A549 (cell line): Measurements from ENCODE around the gene ITPKB. TPM values are rescaled to one million over a fixed set of nuclear protein-coding genes. Genes with fewer than 3 reads are reported as not detected.

Experiments used
- ATAC-seq, 2 experiments: fragments of 200-7000 bp in 1 of 2; fragments of >200 bp in 1 of 2; cut with Nextera tagmentation in 1 of 2; cut with Tn5 transposase in 1 of 2; 3 replicates each; pipeline versions ENCODE4 v1.8.0 to v1.9.1; 2018 to 2020; ENCODE audit warnings: mild to moderate bottlenecking in 1 of 2, moderate library complexity in 1 of 2
- CTCF ChIA-PET: fragments of 300-600 bp; sonication (Branson Sonifier 250); formaldehyde crosslinking; extraction: SDS; loops from one replicate; lab custom pipeline; 2021; ENCODE audit warnings: antibody characterized with exemption, inconsistent platforms; lab: Yijun Ruan, JAX
- POLR2A ChIA-PET: fragments of 350-600 bp; formaldehyde crosslinking; extraction: SDS; loops from one replicate; lab custom pipeline; 2021; ENCODE audit warnings: antibody characterized with exemption, inconsistent platforms; lab: Yijun Ruan, JAX
- DNase-seq, 2 experiments: peaks; one replicate each; pipeline versions ENCODE4 v3.0.0 to v3.0.0-alpha.2; 2011 to 2016; ENCODE audit warnings: low read depth in 1 of 2, low spot score in 1 of 2
- FAIRE-seq: peaks from 2 replicates; lab custom pipeline; 2011; peaks lifted over from hg19 to GRCh38; lab: Jason Lieb, UNC
- H3K27ac ChIP-seq, 2 experiments: fragments of >200 bp; sonication (Bioruptor Twin); formaldehyde crosslinking; 3 replicates each; pipeline ENCODE4 v1.5.1; 2016 to 2017
- H3K4me1 ChIP-seq: fragments of >200 bp; sonication (Bioruptor Twin); formaldehyde crosslinking; 3 replicates; pipeline ENCODE4 v1.6.1; 2016
- H3K4me2 ChIP-seq: fragments of >200 bp; sonication (Bioruptor Twin); formaldehyde crosslinking; 3 replicates; pipeline ENCODE4 v1.6.1; 2016
- H3K4me3 ChIP-seq: fragments of >200 bp; sonication (Bioruptor Twin); formaldehyde crosslinking; 3 replicates; pipeline ENCODE4 v1.5.1; 2016
- H3K9me3 ChIP-seq: fragments of >200 bp; sonication (Bioruptor Twin); formaldehyde crosslinking; 3 replicates; pipeline ENCODE4 v1.6.1; 2016
- ATOH8 ChIP-seq: fragments of 250-450 bp; sonication (Bioruptor Pico); IDR thresholded peaks from 2 replicates; pipeline ENCODE4 v1.5.0; 2020; ENCODE audit warnings: low read depth, mild to moderate bottlenecking, moderate library complexity
- CEBPB ChIP-seq, 2 experiments: fragments of >200 bp in 1 of 2; sonication (Bioruptor Twin) in 1 of 2; formaldehyde crosslinking in 1 of 2; IDR thresholded peaks; 2 replicates each; pipeline ENCODE4 v1.6.1; 2012 to 2016
- E2F6 ChIP-seq: IDR thresholded peaks from 2 replicates; pipeline ENCODE4 v1.6.1; 2012; ENCODE audit warnings: low read depth, borderline replicate concordance
- EHMT2 ChIP-seq: fragments of 200-600 bp; sonication (generic); IDR thresholded peaks from 2 replicates; pipeline ENCODE4 v1.6.1; 2016; ENCODE audit warnings: antibody characterized with exemption, low read depth, mild to moderate bottlenecking, moderate library complexity
- ESRRA ChIP-seq: fragments of 150-350 bp; IDR thresholded peaks from 2 replicates; pipeline ENCODE4 v1.6.1; 2014; ENCODE audit warnings: mild to moderate bottlenecking, low read length, borderline replicate concordance
- FOSL2 ChIP-seq, 2 experiments: fragments of 450-650 bp in 1 of 2; fragments of >200 bp in 1 of 2; sonication (Bioruptor Twin) in 1 of 2; formaldehyde crosslinking; IDR thresholded peaks; 2 replicates each; pipeline versions ENCODE4 v1.5.0 to v1.6.1; 2016 to 2020; ENCODE audit warnings: mild to moderate bottlenecking in 1 of 2, moderate library complexity in 1 of 2
- FOXS1 ChIP-seq: fragments of 250-450 bp; sonication (Bioruptor Pico); IDR thresholded peaks from 2 replicates; pipeline ENCODE4 v1.5.0; 2020; ENCODE audit warnings: mild to moderate bottlenecking, moderate library complexity
- GATA3 ChIP-seq: IDR thresholded peaks from 2 replicates; pipeline ENCODE4 v1.6.1; 2012; ENCODE audit warnings: borderline replicate concordance
- HOXB5 ChIP-seq: fragments of 250-450 bp; sonication (Bioruptor Pico); IDR thresholded peaks from 2 replicates; pipeline ENCODE4 v1.5.0; 2020; ENCODE audit warnings: mild to moderate bottlenecking, moderate library complexity
- KDM1A ChIP-seq: fragments of 200-600 bp; sonication (generic); IDR thresholded peaks from 2 replicates; pipeline ENCODE4 v1.6.1; 2016; ENCODE audit warnings: low read depth, mild to moderate bottlenecking
- KDM5A ChIP-seq: fragments of 200-600 bp; sonication (generic); IDR thresholded peaks from 2 replicates; pipeline ENCODE4 v1.6.1; 2016; ENCODE audit warnings: antibody characterized with exemption, mild to moderate bottlenecking
- MAFK ChIP-seq: fragments of 450-650 bp; IDR thresholded peaks from 2 replicates; pipeline ENCODE4 v1.6.1; 2014; ENCODE audit not compliant: partially characterized antibody
- MYC ChIP-seq: IDR thresholded peaks from 2 replicates; pipeline ENCODE4 v1.6.1; 2012; ENCODE audit warnings: mild to moderate bottlenecking, inconsistent platforms, low read length, improper control_type of control experiment, borderline replicate concordance
- NFE2L2 ChIP-seq: fragments of 150-350 bp; conservative IDR thresholded peaks from 2 replicates; pipeline ENCODE4 v1.6.1; 2014; ENCODE audit warnings: low read length
- RAD21 ChIP-seq, 2 experiments: fragments of >200 bp in 1 of 2; sonication (Bioruptor Twin) in 1 of 2; formaldehyde crosslinking in 1 of 2; IDR thresholded peaks in 1 of 2; conservative IDR thresholded peaks in 1 of 2; 2 replicates in 1 of 2; 3 replicates in 1 of 2; pipeline ENCODE4 v1.6.1; 2012 to 2018; ENCODE audit warnings: inconsistent platforms in 1 of 2
- RFX5 ChIP-seq: fragments of 450-650 bp; IDR thresholded peaks from 2 replicates; pipeline ENCODE4 v1.7.1; 2014; ENCODE audit warnings: antibody characterized with exemption, mild to moderate bottlenecking, moderate library complexity
- RNF2 ChIP-seq: fragments of 200-600 bp; sonication (generic); IDR thresholded peaks from 2 replicates; pipeline ENCODE4 v1.6.1; 2016; ENCODE audit warnings: low read depth, mild to moderate bottlenecking, antibody characterized with exemption, moderate library complexity, borderline replicate concordance
- SREBF2 ChIP-seq: fragments of 450-650 bp; IDR thresholded peaks from 2 replicates; pipeline ENCODE4 v1.6.1; 2014; ENCODE audit warnings: mild to moderate bottlenecking, moderate library complexity
- TP53 ChIP-seq: fragments of 250-450 bp; sonication (Bioruptor Pico); IDR thresholded peaks from 2 replicates; pipeline ENCODE4 v1.5.0; 2021; ENCODE audit warnings: mild to moderate bottlenecking, moderate library complexity
- ZNF302 ChIP-seq: fragments of 250-450 bp; sonication (Bioruptor Pico); IDR thresholded peaks from 2 replicates; pipeline ENCODE4 v1.9.0; 2021; ENCODE audit warnings: inconsistent platforms, mild to moderate bottlenecking, moderate library complexity
- ZSCAN20 ChIP-seq: fragments of 250-450 bp; sonication (Bioruptor Pico); IDR thresholded peaks from 2 replicates; pipeline ENCODE4 v1.8.0; 2022; ENCODE audit warnings: mild to moderate bottlenecking, moderate library complexity
- WGBS: methylation state at CpG from one replicate; pipeline ENCODE4 v1.1.6; 2017; ENCODE audit errors: missing lambda C conversion rate; 5-methylcytosine and 5-hydroxymethylcytosine counted together
- polyA plus RNA-seq, 4 experiments: library from polyadenylated mRNA; depleted of rRNA in 3 of 4; stranded (reverse); fragments of >200 nt; fragmentation: RNase III in 1 of 4; extraction: RNeasy Plus Mini Kit Qiagen cat#74134 plus additional on column Dnase treatment in 1 of 4; gene quantifications; 2 replicates in 3 of 4; 3 replicates in 1 of 4; pipeline ENCODE4 v1.2.3, GENCODE V29; 2011 to 2017
- TF ChIP-seq, protein P1 (sequence below): fragments of 250-450 bp; sonication (Bioruptor Pico); IDR thresholded peaks from 2 replicates; pipeline ENCODE4 v1.5.0; 2021; ENCODE audit warnings: mild to moderate bottlenecking, moderate library complexity, borderline replicate concordance
- TF ChIP-seq, protein P2 (sequence below): fragments of >200 bp; sonication (Bioruptor Twin); formaldehyde crosslinking; IDR thresholded peaks from 3 replicates; pipeline ENCODE4 v1.6.1; 2016

The ITPKB gene
- polyA plus RNA-seq, 2 of the 4 experiments (the other 2 are of a cell fraction) = 1.7 to 2.8 TPM

DNA sequence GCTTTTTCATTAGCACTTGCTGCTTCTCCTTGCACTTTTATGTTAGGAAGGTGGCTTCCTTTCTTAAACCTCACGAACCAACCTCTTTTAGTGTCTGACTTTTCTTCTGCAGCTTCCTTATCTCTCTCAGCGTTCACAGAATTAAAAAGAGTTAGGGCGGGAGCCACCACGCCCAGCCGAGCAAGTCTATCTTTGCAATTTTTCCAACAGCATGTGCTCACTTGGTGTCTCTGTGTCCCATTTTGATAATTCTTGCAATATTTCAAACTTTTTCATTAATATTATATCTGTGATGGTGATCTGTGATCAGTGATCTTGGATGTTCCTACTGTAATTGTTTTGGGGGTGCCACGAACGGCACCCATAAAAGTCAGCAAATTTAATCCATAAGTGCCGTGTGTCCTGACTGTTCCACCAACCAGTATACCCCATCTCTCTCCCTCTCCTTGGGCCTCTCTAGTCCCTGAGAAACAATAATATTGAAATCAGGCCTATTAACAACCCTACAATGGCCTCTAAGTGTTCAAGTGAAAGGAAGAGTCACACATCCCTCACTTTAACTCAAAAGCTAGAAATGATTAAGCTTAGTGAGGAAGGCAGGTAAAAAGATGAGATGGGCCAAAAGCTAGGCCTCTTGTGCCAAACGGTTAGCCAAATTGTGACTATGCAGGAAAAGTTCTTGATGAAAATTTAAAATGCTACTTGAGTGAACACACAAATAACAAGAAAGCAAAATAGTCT, 15.9 kb upstream of the ITPKB start (continued):
- TF ChIP-seq, protein P1, sequence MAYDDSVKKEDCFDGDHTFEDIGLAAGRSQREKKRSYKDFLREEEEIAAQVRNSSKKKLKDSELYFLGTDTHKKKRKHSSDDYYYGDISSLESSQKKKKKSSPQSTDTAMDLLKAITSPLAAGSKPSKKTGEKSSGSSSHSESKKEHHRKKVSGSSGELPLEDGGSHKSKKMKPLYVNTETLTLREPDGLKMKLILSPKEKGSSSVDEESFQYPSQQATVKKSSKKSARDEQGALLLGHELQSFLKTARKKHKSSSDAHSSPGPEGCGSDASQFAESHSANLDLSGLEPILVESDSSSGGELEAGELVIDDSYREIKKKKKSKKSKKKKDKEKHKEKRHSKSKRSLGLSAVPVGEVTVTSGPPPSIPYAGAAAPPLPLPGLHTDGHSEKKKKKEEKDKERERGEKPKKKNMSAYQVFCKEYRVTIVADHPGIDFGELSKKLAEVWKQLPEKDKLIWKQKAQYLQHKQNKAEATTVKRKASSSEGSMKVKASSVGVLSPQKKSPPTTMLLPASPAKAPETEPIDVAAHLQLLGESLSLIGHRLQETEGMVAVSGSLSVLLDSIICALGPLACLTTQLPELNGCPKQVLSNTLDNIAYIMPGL (CRISPR knock-in tag) = no peak
- TF ChIP-seq CEBPB (IDR thresholded peaks at IDR 0.05) = no peak
- no peak for TF ChIP-seq FOXS1 (CRISPR knock-in tag)

GRCh38 chr1:226754097-226754496, 15.0 kb upstream of the ITPKB start:
- POLR2A ChIA-PET = no interaction called here
- H3K27ac ChIP-seq = no peak overlapping the region
- FAIRE-seq = no peak

GRCh38 chr1:226751703-226752102, 12.6 kb upstream of the ITPKB start:
- TF ChIP-seq KDM5A (no peak), KDM1A (no peak), NFE2L2 (no peak), ZSCAN20 (CRISPR knock-in tag) (no peak), HOXB5 (CRISPR knock-in tag) (no peak), TP53 (CRISPR knock-in tag) (no peak), RNF2 (no peak), MYC (no peak), RAD21 (conservative IDR thresholded peaks at IDR 0.05 in 1 of 2, IDR thresholded peaks at IDR 0.05 in 1 of 2) (no peak)
- no peak overlapping the region for H3K4me3 ChIP-seq
- no peak overlapping the region for H3K27ac ChIP-seq
- POLR2A ChIA-PET = no interaction called here
- CTCF ChIA-PET = interaction anchor here (0.9 to 1.8 kb wide), 4 partner anchors 9 to 125 kb away, joined by 3 to 7 read pairs (median 4); no protein-coding TSS in a partner anchor
- WGBS = 37% methylated on average over 3 of the region's 3 CpGs
- no peak for ATAC-seq
- DNase-seq = no peak
- no peaks in the 10 kb centered on the region for H3K4me1 ChIP-seq
- FAIRE-seq = no peak
- no peak overlapping the region for H3K4me2 ChIP-seq
- H3K9me3 ChIP-seq = no peaks in the 10 kb centered on the region

More at GRCh38 chr1:226754097-226754496, 15.0 kb upstream of the ITPKB start:
- Histone ChIP-seq H3K4me3 (no peak overlapping the region), H3K4me1 (no peaks in the 10 kb centered on the region), H3K4me2 (no peak overlapping the region), H3K9me3 (no peaks in the 10 kb centered on the region)
- no peak for TF ChIP-seq FOSL2 (IDR thresholded peaks at IDR 0.05)
- TF ChIP-seq FOSL2 (CRISPR knock-in tag; IDR thresholded peaks at IDR 0.05) = no peak
- no peak for TF ChIP-seq SREBF2
- no peak for TF ChIP-seq GATA3
- no peak for TF ChIP-seq MAFK
- no peak for TF ChIP-seq EHMT2
- no peak for TF ChIP-seq ATOH8
- TF ChIP-seq E2F6 = no peak
- TF ChIP-seq ZNF302 (CRISPR knock-in tag) = no peak
- TF ChIP-seq MYC = no peak
- no peak for TF ChIP-seq ESRRA
- TF ChIP-seq RFX5 = no peak
- TF ChIP-seq, protein P2, sequence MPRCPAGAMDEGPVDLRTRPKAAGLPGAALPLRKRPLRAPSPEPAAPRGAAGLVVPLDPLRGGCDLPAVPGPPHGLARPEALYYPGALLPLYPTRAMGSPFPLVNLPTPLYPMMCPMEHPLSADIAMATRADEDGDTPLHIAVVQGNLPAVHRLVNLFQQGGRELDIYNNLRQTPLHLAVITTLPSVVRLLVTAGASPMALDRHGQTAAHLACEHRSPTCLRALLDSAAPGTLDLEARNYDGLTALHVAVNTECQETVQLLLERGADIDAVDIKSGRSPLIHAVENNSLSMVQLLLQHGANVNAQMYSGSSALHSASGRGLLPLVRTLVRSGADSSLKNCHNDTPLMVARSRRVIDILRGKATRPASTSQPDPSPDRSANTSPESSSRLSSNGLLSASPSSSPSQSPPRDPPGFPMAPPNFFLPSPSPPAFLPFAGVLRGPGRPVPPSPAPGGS = no peak
- DNase-seq (no peak), ATAC-seq (no peak)
- CTCF ChIA-PET = no interaction called here
- 86% methylated on average over 7 of the region's 7 CpGs for WGBS
